ENCODE results near the gene NPHS1.
"Not testable (repeated sequence)": the region's sequence is repeated elsewhere in the genome, so short reads cannot be mapped to it uniquely, and the experiment has no call there.

Gene NPHS1

GRCh38 chr19:35851213-35852028, 883 bp downstream of the NPHS1 start:
- DNase-seq (ENCODE audit: low spot score): no peak

DNA sequence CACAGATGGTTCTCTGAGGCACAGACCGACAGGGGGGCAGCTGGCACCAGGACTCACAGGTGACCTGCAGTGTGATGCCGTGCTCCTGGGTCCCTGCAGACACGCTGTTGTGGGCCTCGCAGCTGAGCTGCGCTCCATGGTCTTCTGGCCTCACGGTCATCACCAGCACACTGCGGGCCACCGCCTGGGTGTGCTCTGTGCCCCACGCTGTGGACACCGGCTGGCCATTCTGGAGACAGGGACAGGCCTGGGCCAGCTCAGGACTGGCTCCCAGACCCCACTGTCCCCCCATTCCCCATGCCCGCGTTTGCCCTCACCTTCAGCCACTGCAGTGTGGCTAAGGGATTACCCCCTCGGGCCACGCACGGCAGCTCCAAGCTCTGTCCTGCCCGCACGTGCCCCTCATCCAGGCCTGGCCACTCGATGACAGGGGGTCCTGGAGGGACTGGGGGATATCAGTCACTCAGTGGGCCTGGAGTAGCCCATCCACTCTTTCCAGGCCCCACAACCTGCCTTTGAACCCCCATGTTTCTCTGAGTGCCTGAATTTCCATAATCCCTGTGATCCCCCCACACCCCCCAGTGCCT, 3.3 kb downstream of the NPHS1 start:
- DNase-seq (ENCODE audit: low spot score): no peak

DNA sequence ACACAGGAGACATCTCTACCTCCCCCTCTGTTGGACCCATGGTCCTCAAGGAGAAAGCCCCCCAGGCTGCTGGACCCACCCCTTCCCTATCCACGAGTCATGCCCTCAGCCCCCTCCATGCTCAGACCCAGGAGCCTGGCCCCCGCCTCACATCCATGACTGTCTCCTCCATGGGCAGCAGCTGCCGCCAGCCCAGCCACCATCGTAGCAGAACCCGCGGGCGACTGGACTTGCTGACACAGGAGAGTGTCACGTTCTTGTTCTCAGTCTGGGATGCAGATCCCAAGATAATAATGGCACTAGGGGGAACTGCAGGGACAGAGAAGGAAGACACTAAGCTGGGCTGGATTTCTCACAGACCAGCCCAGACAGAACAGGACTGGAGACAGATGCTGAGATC, 3.8 kb downstream of the NPHS1 start:
- DNase-seq (ENCODE audit: low spot score): no peak

GRCh38 chr19:35847911-35848310, 4.4 kb downstream of the NPHS1 start:
- no peak for DNase-seq (ENCODE audit: low spot score)

DNA sequence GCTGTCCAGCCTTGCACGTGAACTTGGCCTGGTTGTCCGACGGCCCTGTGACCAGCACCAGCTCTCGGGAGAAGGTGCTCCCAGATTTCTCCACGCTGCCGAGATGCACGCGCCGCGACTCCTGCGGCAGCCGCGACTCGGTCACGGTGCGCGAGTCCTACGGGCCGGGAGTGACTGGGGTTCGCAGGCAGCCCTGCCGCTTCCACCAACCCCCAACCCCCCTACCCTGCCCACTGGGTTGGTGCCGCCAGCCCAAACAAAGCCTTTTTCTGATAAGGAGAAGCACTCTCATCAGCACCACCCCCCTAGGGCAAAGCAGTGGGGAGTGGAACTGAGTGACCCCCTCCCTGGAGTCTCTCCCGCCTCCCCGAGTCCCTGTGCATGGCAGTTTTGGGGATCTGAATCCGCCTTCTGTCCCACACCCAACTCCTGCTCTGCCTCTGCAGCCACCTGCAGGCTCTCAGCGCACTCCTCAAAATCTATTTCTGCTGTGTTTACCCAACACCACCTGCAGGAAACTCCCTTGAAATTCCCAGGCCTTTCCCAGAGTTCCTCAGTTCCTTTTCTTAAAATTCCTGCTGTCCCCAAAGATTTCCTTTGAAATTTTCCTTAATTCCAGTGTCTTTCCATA, 6.2 kb downstream of the NPHS1 start:
- no peak for DNase-seq (ENCODE audit: low spot score)

DNA sequence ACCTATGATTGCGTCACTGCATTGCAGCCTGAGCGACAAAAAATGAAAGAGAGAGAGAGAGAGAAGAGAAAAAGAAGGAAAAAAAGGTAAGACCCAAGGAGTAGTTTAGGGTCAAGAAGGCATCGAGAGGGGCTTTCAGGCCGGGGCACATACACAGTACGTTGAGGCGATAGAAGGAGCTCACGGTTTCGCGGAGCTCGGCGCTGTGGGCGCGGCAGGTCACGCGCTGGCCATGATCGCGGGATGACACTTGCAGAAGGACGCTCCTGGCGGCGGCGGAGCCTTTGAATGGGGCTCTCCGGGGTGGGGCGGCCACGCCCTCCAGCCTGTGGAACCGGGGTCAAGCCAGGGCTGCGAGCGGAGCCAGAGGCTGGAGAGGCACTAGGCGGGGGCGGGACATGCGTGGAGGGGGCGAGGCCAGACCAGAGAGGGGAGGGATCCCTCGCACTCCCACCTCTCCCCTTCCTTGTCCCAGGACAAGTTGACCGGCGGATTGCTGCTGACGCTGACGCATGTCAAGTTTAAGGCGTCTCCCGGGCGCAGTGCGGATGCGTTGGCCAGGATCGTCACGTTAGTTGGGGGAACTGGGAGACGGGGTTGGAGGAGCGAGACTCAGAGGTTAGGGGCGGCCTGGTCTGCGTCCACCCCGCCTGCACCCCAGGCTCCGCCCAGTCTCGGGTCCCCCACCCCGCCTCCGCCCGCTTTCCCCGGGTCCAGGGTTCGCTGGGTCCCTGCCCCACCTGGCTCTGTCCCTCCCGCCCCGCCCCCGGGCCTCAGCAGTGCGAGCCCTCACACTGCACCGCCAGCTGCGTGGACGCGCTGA, 6.9 kb downstream of the NPHS1 start:
- peak; percentile 24 for DNase-seq (ENCODE audit: low spot score)

- DNase-seq (ENCODE audit: low spot score): no peak
Measured at GRCh38 chr19:35844482-35845214, 7.7 kb downstream of the NPHS1 start.

- peak; percentile 5 for DNase-seq (ENCODE audit: low spot score)
Measured at GRCh38 chr19:35843676-35844481, 8.4 kb downstream of the NPHS1 start.

DNA sequence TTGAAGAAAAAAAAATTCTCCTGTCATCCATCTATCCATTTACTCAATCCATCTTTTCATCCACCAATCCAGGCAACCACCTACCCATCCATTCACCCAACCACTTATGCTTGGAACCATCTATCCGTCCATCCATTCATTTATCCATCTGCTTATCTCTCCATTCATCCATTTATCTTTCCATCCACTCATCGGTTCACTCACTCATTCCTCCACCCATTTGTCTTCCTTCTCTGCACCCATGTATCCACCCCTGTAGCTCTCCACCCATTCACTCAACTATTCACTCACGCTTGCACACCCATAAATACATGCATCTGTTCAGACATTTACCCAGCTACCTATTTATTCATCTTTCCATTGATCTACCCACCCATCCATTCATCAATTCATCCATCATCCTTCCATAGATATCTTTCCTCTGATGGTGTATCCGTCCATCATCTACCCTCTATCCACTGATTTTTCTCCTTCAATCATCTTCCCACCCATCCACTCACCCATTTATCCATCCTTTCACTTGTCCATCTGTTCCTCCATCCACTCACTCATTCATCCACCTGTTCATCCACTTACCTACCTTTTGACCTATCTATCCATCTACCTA, 9.5 kb downstream of the NPHS1 start:
- no peak for DNase-seq (ENCODE audit: low spot score)

DNA sequence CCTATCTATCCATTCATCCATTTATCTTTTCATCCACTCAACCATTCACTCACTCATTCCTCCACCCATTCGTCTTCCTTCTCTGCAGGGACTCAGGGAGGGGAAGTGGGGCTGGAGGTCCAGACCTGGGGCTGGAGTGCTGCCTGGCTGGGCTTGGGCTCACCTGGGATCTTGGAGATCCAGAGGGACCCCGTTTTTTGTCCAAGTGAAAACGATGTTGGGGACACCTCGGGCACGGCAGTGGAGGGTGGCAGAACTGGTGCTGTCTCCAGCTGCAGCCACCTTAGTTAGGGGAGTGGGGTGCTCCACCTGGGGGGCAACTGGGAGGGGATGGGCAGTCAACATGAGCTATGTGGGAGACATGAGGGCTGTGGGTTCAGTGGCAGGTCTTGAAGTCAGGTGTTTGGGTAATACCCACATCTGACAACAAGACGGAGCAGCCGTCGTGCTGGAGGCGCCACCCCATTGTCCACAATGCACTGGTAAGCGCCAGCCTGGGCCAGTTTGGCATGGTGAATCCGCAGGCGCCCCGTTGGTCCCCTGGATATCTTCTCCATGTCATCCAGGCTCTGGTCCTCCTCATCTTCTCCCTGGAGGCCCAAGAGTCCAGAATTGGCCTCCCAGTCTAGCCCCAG, 10.2 kb downstream of the NPHS1 start:
- no peak for DNase-seq (ENCODE audit: low spot score)

GRCh38 chr19:35836096-35836495, 16.2 kb downstream of the NPHS1 start:
- DNase-seq (ENCODE audit: low spot score): not testable (repeated sequence)

GRCh38 chr19:35833972-35834371, 18.3 kb downstream of the NPHS1 start:
- DNase-seq (ENCODE audit: low spot score): no peak

- no peak for DNase-seq (ENCODE audit: low spot score)
Measured at GRCh38 chr19:35832054-35832453, 20.2 kb downstream of the NPHS1 start.

- no peak for DNase-seq (ENCODE audit: low spot score)
Measured at GRCh38 chr19:35830986-35831385, 21.3 kb downstream of the NPHS1 start.

GRCh38 chr19:35828692-35829301, 23.5 kb downstream of the NPHS1 start:
- peak; percentile 84 for DNase-seq (ENCODE audit: low spot score)

GRCh38 chr19:35824150-35824549, 28.2 kb downstream of the NPHS1 start:
- DNase-seq (ENCODE audit: low spot score): no peak

- DNase-seq (ENCODE audit: low spot score): no peak
Measured at GRCh38 chr19:35822579-35822978, 29.7 kb downstream of the NPHS1 start.

DNA sequence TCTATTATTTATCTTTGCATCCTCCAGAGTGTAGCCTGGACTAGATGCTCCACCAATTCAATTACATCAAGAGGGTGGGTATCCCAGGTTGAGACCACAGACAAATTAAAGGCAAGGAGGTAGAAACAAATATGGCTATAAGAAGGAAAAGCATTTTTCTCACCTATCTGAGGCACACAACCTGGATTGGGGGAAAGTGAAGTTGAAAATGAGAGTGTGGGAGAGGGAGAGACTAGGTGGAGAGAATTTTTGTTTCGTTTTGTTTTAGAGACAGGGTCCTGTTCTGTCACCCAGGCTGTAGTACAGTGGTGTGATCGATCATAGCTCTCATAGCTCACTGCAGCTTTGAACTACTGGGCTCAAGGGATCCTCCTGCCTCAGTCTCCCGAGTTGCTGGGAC, 33.9 kb downstream of the NPHS1 start:
- no peak for DNase-seq (ENCODE audit: low spot score)

DNA sequence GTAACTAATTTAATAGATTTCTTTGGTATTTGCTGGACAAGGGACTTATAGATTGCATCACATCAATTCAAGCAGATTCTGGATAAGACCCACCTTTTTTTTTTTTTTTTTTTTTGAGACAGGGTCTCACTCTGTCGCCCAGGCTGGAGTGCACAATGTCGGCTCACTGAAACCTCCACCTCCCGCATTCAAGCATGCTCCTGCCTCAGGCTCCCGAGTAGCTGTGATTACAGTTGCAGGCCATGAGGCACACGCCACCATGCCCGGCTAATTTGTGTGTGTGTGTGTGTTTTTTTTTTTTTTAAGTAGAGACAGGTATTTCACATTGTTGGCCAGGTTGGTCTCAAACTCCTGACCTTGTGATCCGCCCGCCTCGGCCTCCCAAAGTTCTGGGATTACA, 35.5 kb downstream of the NPHS1 start:
- no peak for DNase-seq (ENCODE audit: low spot score)

DNA sequence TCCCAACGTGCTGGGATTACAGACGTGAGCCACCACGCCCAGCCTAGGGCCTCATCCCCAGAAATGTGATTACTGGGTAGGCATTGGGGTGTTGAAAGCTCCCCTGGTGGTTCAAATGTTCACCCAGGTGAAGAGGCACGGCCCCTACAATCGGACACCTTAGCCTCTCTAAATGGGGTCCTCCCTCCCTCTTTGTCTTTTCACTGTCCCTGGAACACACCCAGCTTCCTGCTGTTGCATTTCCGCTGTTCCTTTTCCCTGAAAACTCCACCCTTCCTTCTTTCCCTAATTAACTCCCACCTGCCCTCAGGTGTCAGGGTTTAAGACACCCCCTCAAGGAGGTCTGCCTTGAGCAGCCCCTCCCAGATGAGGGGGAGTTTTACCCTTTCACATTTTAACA, 36.0 kb downstream of the NPHS1 start:
- no peak for DNase-seq (ENCODE audit: low spot score)

All from GM03348 (cell line).